Stimulated activated naive CD4-positive, alpha-beta T cell (primary cell): ENCODE results near the gene WNT9B.
"Not testable (repeated sequence)": the region's sequence is repeated elsewhere in the genome, so short reads cannot be mapped to it uniquely, and the experiment has no call there.

Experiments used
- DNase-seq, 6 experiments: peaks; one replicate each; lab custom pipeline; 2025; lab: John Stamatoyannopoulos, UW

The WNT9B gene

GRCh38 chr17:46821482-46822387, 29.6 kb upstream of the WNT9B start:
- no peak for DNase-seq

DNA sequence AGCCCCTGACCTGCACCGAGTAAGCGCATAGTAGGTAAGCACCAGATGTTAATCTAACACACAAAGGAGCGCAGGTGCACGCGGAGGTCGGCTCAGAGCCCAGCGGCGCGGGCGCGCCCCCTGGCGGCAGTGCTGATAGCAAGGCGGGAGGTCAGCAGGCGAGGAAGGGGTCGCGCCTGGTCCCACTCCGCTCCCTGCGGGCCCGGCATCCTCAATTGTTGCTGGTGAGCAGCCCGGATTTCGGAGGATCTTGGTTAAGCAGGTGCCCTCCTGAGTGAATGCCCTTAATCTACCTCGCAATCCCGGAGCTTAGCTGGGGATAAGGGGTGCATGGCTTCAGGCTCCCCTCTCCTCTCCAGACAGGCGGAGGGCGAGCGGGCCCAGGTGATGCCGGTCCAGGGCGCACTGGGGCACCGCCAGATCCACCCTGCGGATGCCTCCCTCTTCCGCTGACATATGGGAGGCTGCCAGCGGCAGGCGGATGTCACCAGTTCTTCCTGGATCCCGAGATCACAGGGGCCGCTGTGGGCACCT, 28.9 kb upstream of the WNT9B start:
- peak in 2 of 6 experiments; percentile 3 to 14 for DNase-seq

- no peak for DNase-seq
These were observed 27.7 kb upstream of the WNT9B start for GRCh38 chr17:46823657-46824056.

DNA sequence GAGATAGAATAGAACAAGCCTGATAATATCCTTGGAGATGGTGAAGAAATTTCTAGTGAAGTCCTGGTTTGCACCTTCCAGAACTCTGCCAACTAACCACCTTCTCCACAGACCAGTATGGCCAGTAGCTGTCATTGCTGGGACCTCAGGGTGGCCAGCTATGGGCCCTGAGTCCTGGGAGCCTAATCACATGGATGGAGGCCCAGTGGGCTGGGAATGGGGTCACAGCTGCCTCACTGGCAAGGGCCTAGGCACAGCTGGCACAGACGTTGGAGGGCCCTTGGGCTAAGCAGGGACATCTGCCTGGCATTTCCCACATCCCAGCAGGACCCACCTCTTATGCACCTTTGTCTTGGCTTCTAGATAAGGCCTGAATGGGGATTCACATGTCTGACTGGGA, 25.3 kb upstream of the WNT9B start:
- DNase-seq: no peak

DNA sequence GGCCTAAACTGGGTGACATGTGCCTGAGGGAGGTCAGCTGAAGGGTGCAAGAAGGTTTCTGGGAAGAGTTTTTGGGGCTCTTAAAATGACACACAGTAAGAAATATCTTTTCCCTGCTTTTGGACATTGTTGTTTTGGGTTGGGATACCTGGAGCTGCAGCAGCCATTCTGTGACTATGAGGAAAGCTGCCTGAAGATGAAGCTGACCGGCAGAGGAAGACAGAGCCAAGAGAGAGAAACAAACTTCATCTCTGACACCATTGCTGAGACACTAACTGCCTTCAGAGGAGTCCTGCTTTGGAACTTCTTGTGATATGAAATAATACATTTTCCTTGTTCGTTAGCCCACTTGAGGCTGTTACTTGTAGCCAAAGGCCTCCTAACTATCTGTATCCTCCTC, 24.1 kb upstream of the WNT9B start:
- no peak for DNase-seq

- no peak for DNase-seq
These were observed 19.6 kb upstream of the WNT9B start for GRCh38 chr17:46831573-46832330.

- DNase-seq: no peak
These were observed 19.0 kb upstream of the WNT9B start for GRCh38 chr17:46832331-46832821.

DNA sequence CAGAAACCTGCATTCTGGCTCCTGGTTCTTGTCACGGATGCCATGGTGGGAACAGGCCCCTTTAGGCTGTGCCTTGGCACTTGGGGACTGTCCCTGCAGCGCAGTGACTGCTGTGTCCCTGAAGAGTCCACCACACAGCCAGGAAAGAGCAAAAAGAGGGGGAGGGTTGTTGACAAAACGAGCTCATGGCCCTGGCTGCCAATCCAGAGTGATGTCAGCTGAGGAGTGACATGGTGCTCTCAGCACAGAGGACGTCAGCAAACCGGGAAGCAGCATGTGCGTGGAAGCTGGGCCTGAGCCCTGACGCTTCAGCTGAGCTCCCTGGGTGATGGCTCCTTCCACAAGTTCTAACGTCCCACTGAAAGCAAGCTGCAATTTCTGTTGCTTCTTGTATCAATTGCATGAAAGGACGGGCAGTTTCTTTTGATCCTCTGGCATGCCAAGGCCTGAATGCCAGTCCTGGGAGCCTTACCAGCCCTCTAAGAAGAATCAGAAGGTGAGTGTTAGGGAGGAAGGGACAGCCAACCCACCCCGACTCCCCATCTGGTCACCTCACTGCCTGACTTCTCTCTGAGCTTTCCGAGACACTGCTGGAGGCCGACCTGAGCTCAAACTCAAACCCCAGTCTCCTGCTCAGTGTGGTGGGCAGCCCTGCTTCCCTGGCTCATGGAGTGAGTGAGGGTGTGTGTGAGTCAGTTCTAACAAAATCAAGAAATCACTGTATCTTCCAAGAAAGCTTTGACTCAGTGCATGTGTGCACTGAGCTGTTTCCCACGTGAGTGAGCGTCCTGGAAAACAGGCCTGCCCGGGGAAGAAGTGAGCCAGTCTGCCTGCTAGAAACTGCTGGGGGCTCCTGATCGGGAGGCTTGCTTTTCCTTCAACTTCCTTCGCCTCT, 18.2 kb upstream of the WNT9B start:
- no peak for DNase-seq

GRCh38 chr17:46833840-46834208, 17.6 kb upstream of the WNT9B start:
- no peak for DNase-seq

DNA sequence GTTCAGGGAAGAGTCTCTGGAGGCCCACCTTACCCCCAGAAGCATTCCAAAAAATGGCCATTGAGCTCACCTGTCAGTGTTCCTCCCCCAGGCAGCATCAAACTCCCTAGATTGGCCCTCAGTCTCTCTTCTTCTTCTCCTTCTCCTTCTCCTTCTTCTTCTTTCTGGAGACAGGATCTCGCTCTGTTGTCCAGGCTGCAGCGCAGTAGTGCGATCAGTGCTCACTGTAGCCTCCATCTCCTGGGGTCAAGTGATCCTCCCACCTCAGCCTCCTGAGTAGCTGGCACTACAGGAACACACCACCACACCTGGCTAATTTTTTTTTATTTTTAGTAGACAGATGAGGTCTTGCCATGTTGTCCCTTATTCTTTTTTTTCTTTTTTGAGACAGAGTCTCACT, 16.5 kb upstream of the WNT9B start:
- no peak for DNase-seq

GRCh38 chr17:46836500-46836899, 14.9 kb upstream of the WNT9B start:
- DNase-seq: no peak

GRCh38 chr17:46837521-46837920, 13.9 kb upstream of the WNT9B start:
- DNase-seq: no peak

GRCh38 chr17:46839211-46839610, 12.2 kb upstream of the WNT9B start:
- no peak for DNase-seq

DNA sequence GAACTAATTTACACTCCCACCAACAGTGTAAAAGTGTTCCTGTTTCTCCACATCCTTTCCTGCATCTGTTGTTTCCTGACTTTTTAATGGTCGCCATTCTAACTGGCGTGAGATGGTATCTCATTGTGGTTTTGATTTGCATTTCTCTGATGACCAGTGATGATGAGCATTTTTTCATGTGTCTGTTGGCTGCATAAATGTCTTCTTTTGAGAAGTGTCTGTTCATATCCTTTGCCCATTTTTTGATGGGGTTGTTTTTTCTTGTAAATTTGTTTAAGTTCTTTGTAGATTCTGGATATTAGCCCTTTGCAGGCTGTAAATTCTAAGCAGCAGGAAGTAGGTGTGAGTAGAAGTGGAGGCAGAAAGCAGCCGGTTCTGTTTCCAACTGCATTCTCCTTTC, 10.8 kb upstream of the WNT9B start:
- not testable (repeated sequence) for DNase-seq

DNA sequence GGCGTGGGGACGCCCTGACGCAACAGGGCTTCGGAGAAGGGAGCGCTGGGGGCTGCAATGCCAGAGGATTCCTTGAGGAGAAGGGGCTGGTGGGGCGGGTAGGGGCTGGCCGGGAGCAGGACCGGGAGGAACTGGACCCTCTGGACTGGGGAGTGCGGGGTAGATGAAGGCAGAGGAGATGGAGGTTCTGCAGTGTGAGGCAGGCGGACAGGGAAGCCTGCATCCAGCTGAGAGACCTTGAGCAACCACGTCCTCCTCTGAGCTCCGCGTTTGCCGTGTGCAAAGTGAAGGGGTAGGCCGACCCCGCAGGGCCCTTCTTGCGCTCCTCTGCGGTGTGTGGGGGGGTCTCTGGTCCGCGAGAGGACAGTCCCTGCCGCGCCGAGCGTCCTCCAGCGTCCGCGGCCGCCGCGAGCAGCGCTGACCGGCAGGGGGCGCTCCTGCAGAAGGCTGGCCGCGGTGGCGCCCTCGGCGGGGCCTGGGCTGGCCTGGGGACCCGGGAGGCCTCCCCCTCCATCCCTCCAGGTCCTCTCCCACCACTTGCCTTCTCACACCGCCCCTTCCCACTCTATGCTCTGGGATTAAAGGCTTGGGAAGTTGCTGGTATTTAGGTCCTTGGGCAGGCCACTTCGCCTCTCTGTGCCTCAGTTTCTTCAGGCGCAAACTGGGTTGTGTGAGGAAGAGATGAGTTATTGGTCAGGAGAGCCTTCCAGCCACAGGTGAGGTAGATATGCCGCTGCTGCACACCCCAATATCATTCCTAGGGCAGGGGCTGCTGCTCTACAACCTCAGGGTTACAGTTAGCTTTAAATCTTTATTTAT, 9.6 kb upstream of the WNT9B start:
- DNase-seq: peak in 1 of 6 experiments; percentile 18

- DNase-seq: no peak
These were observed 8.5 kb upstream of the WNT9B start for GRCh38 chr17:46842835-46843234.

- DNase-seq: no peak
These were observed 3.9 kb upstream of the WNT9B start for GRCh38 chr17:46847204-46848191.

DNA sequence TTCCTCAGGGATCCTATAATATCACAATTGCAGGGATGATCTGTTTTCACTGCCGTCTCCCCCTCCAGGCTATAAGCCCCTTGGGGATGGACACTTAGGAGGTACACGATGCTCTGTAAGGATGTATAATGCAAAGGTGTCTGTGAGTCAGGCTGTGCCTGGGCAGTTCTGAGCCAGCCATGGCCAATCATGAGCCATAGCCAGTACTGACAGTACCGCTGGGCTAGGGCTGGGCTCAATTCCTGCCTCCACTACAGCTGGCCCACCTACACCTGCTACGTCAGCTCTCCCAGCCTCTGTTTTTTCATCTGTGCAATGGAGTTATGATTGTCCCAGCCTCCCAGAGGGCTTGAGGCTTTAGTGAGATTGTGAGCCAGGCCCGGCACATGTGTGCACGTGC, 2.8 kb upstream of the WNT9B start:
- no peak for DNase-seq

- DNase-seq: no peak
These were observed 725 bp upstream of the WNT9B start for GRCh38 chr17:46850688-46851028.
